HCT116 (cell line): ENCODE measurements around the gene MAML3. TPM values are rescaled to one million over a fixed set of nuclear protein-coding genes. Genes with fewer than 3 reads are reported as not detected.

Experiments
- ATAC-seq: fragments of 200-7000 bp; cut with Tn5 transposase; 2 replicates; pipeline ENCODE4 v1.9.1; 2020; ENCODE audit warnings: mild to moderate bottlenecking, moderate library complexity
- BruUV-seq: library from RNA; stranded (reverse); fragments of 400-500 nt; replicated peaks from 2 replicates; lab custom pipeline; 2021; lab: Mats Ljungman, UMichigan
- CTCF ChIA-PET: fragments of 300-600 bp; sonication (Branson Sonifier 250); formaldehyde crosslinking; loops from one replicate; lab custom pipeline; 2021; ENCODE audit warnings: antibody characterized with exemption; lab: Charles Lee
- POLR2A ChIA-PET: fragments of 300-600, 350-600 bp; sonication (Branson Sonifier 250); formaldehyde crosslinking; loops from one replicate; lab custom pipeline; 2021; ENCODE audit warnings: antibody characterized with exemption; lab: Charles Lee
- RAD21 ChIA-PET, 2 experiments: fragments of 300-600 bp; sonication (Branson Sonifier 250); formaldehyde crosslinking; loops; one replicate each; lab custom pipeline; 2023; ENCODE audit warnings: low total read pairs in 2 of 2; ENCODE audit not compliant: uncharacterized antibody in 2 of 2, unreplicated experiment in 2 of 2, low non-redundant PET in 1 of 2; lab: Charles Lee
- DNase-seq: peaks from one replicate; pipeline ENCODE4 v3.0.0-alpha.2; 2010; ENCODE audit warnings: low read depth, low spot score
- H2AFZ ChIP-seq: fragments of 200-600 bp; shearing (Covaris generic), sonication (generic); 2 replicates; pipeline ENCODE4 v1.6.1; 2017; ENCODE audit warnings: low read depth, mixed run types, mixed read lengths, antibody characterized with exemption, low read length; ENCODE audit not compliant: poor library complexity, severe bottlenecking
- H3K27ac ChIP-seq: 2 replicates; pipeline ENCODE4 v1.5.1; 2012; ENCODE audit warnings: low read depth, low read length
- H3K27me3 ChIP-seq: fragments of 200-600 bp; sonication (generic); 2 replicates; pipeline ENCODE4 v1.6.1; 2016; ENCODE audit warnings: mixed run types, low read length, mixed read lengths; ENCODE audit not compliant: insufficient read depth
- H3K36me3 ChIP-seq, 2 experiments: fragments of 200-500 bp in 1 of 2; fragments of 200-600 bp in 1 of 2; sonication (Bioruptor generic) in 1 of 2; sonication (generic) in 1 of 2; 2 replicates each; pipeline versions ENCODE4 v1.5.1 to v1.6.1; 2014 to 2016; ENCODE audit warnings: low read length in 2 of 2, inconsistent platforms in 1 of 2, mixed read lengths in 1 of 2, mixed run types in 1 of 2; ENCODE audit not compliant: insufficient read depth in 2 of 2, control insufficient read depth in 1 of 2
- H3K4me1 ChIP-seq, 2 experiments: fragments of 200-600 bp in 1 of 2; sonication (generic) in 1 of 2; 2 replicates each; pipeline versions ENCODE4 v1.5.1 to v1.6.1; 2012 to 2017; ENCODE audit warnings: low read length in 2 of 2, inconsistent platforms in 1 of 2, mild to moderate bottlenecking in 1 of 2, mixed read lengths in 1 of 2, mixed run types in 1 of 2, moderate library complexity in 1 of 2; ENCODE audit not compliant: insufficient read depth in 2 of 2, control insufficient read depth in 1 of 2
- H3K4me2 ChIP-seq: fragments of 200-600 bp; sonication (generic); 2 replicates; pipeline ENCODE4 v1.6.1; 2017; ENCODE audit warnings: mixed run types, low read length, mixed read lengths
- H3K4me3 ChIP-seq, 2 experiments: fragments of 200-600 bp in 1 of 2; sonication (generic) in 1 of 2; replicated peaks in 1 of 2; 2 replicates each; pipeline ENCODE4 v1.5.1; 2011 to 2016; ENCODE audit warnings: low read length in 2 of 2, control low read depth in 1 of 2, low read depth in 1 of 2, mild to moderate bottlenecking in 1 of 2, mixed read lengths in 1 of 2, mixed run types in 1 of 2
- H3K79me2 ChIP-seq: fragments of 200-600 bp; sonication (generic); 2 replicates; pipeline ENCODE4 v1.6.1; 2017; ENCODE audit warnings: mild to moderate bottlenecking, mixed run types, low read length, moderate library complexity, mixed read lengths; ENCODE audit not compliant: insufficient read depth
- H3K9ac ChIP-seq: fragments of 200-600 bp; sonication (generic); 2 replicates; pipeline ENCODE4 v1.6.1; 2016; ENCODE audit warnings: low read length, mixed read lengths
- H3K9me2 ChIP-seq: fragments of 200-600 bp; sonication (generic), shearing (Covaris generic); 2 replicates; pipeline ENCODE4 v1.6.1; 2017; ENCODE audit warnings: mixed run types, mild to moderate bottlenecking, moderate library complexity; ENCODE audit not compliant: insufficient read depth
- H3K9me3 ChIP-seq, 2 experiments: fragments of 200-500 bp in 1 of 2; fragments of 200-600 bp in 1 of 2; sonication (Bioruptor generic) in 1 of 2; sonication (generic) in 1 of 2; 2 replicates each; pipeline ENCODE4 v1.6.1; 2014 to 2017; ENCODE audit warnings: low read length in 2 of 2, mixed read lengths in 2 of 2, inconsistent platforms in 1 of 2, low read depth in 1 of 2, mild to moderate bottlenecking in 1 of 2, mixed run types in 1 of 2, moderate library complexity in 1 of 2; ENCODE audit not compliant: control insufficient read depth in 1 of 2, insufficient read depth in 1 of 2
- H4K20me1 ChIP-seq: fragments of 200-600 bp; sonication (generic), shearing (Covaris generic); 2 replicates; pipeline ENCODE4 v1.6.1; 2017; ENCODE audit warnings: mixed run types, mild to moderate bottlenecking, moderate library complexity; ENCODE audit not compliant: insufficient read depth
- CEBPB ChIP-seq: IDR thresholded peaks from 2 replicates; pipeline ENCODE4 v1.6.1; 2012; ENCODE audit warnings: low read depth
- EZH2phosphoT487 ChIP-seq: fragments of 200-600 bp; IDR thresholded peaks from 2 replicates; pipeline ENCODE4 v1.6.1; 2018; ENCODE audit warnings: antibody characterized with exemption, borderline replicate concordance
- JUND ChIP-seq: IDR thresholded peaks from 2 replicates; pipeline ENCODE4 v1.6.1; 2012
- POLR2A ChIP-seq: IDR thresholded peaks from 2 replicates; pipeline ENCODE4 v1.7.0; 2011; ENCODE audit warnings: borderline replicate concordance; ENCODE audit not compliant: insufficient read depth, insufficient read length; ENCODE audit errors: extremely low read depth
- SP1 ChIP-seq: IDR thresholded peaks from 2 replicates; pipeline ENCODE4 v1.6.1; 2012; ENCODE audit warnings: low read depth
- ZFX ChIP-seq: fragments of 450-650 bp; IDR thresholded peaks from 2 replicates; pipeline ENCODE4 v1.6.1; 2017
- ZNF274 ChIP-seq: fragments of 200-500 bp; sonication (Bioruptor generic); IDR thresholded peaks from 2 replicates; pipeline ENCODE4 v1.6.1; 2014; ENCODE audit warnings: mild to moderate bottlenecking, low read depth, low read length, inconsistent platforms
- intact Hi-C: fragments of 100-400 bp; cut with micrococcal nuclease; formaldehyde crosslinking; loops from 2 replicates; pipeline ENCODE4 v1.10.0; 2022
- total RNA-seq: library from RNA; stranded (reverse); gene quantifications from one replicate; pipeline ENCODE4 v1.2.1, GENCODE V29; 2021; ENCODE audit not compliant: unreplicated experiment
- TF ChIP-seq, protein P1 (sequence below), 3 experiments: fragments of 200-600 bp in 1 of 3; sonication (generic) in 1 of 3; IDR thresholded peaks in 2 of 3; conservative IDR thresholded peaks in 1 of 3; 2 replicates each; pipeline ENCODE4 v1.5.1; 2012 to 2017; ENCODE audit warnings: low read depth in 2 of 3, low read length in 2 of 3, antibody characterized with exemption in 1 of 3, borderline replicate concordance in 1 of 3, control low read depth in 1 of 3, mild to moderate bottlenecking in 1 of 3, mixed read lengths in 1 of 3, mixed run types in 1 of 3, moderate library complexity in 1 of 3; ENCODE audit not compliant: insufficient read depth in 1 of 3
- TF ChIP-seq, protein P2 (sequence below): IDR thresholded peaks from 2 replicates; pipeline ENCODE4 v1.6.1; 2012; ENCODE audit warnings: low read depth

Gene MAML3
- total RNA-seq, 1 experiment from 2014 or later = 3.1 TPM

DNA sequence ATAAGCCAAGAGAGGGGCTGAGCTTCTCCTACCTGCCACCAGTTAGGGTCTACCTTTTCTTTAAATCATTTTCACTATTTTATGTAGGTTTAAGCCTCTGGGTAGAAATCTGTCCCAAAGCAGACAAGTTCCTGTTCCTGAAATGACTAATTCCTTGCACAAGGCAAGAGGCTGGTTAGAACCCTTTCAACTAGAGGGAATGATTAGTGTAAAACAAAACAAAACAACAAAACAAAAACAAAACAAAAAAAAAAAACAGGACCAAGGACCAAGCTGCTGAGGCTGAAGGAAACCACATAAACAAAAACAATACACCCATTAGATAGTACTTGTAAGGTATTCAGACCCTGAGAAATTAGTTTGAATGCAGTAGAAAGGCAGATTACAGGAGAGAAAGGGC lies 62.7 kb downstream of the MAML3 start:
- no peaks in the 10 kb centered on the region for H4K20me1 ChIP-seq
- DNase-seq (no peak), ATAC-seq (no peak)
- ChIA-PET RAD21 (no interaction called here), CTCF (no interaction called here), POLR2A (no interaction called here)
- H3K9ac ChIP-seq = no peak overlapping the region
- no peaks in the 10 kb centered on the region for H3K9me2 ChIP-seq
- intact Hi-C loops = no loop called here
- H3K27me3 ChIP-seq = no peaks in the 10 kb centered on the region
- H3K9me3 ChIP-seq = no peaks in the 10 kb centered on the region
- BruUV-seq = no TSS peak
- no peak overlapping the region for H3K4me3 ChIP-seq
- no peaks in the 10 kb centered on the region for H3K36me3 ChIP-seq
- H3K27ac ChIP-seq = no peak overlapping the region
- H2AFZ ChIP-seq = no peak overlapping the region
- H3K4me2 ChIP-seq = no peak overlapping the region
- H3K79me2 ChIP-seq = no peaks in the 10 kb centered on the region
- TF ChIP-seq POLR2A (no peak), ZNF274 (no peak), CEBPB (no peak), JUND (no peak), EZH2phosphoT487 (no peak), ZFX (no peak), SP1 (no peak)
- TF ChIP-seq, protein P1, sequence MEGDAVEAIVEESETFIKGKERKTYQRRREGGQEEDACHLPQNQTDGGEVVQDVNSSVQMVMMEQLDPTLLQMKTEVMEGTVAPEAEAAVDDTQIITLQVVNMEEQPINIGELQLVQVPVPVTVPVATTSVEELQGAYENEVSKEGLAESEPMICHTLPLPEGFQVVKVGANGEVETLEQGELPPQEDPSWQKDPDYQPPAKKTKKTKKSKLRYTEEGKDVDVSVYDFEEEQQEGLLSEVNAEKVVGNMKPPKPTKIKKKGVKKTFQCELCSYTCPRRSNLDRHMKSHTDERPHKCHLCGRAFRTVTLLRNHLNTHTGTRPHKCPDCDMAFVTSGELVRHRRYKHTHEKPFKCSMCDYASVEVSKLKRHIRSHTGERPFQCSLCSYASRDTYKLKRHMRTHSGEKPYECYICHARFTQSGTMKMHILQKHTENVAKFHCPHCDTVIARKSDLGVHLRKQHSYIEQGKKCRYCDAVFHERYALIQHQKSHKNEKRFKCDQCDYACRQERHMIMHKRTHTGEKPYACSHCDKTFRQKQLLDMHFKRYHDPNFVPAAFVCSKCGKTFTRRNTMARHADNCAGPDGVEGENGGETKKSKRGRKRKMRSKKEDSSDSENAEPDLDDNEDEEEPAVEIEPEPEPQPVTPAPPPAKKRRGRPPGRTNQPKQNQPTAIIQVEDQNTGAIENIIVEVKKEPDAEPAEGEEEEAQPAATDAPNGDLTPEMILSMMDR (IDR thresholded peaks at IDR 0.05 in 2 of 3, conservative IDR thresholded peaks at IDR 0.05 in 1 of 3; ENCODE audit: borderline replicate concordance in 1 of 3, insufficient read depth in 1 of 3, low read depth in 2 of 3, low read length in 2 of 3) = no peak
- TF ChIP-seq, protein P2, sequence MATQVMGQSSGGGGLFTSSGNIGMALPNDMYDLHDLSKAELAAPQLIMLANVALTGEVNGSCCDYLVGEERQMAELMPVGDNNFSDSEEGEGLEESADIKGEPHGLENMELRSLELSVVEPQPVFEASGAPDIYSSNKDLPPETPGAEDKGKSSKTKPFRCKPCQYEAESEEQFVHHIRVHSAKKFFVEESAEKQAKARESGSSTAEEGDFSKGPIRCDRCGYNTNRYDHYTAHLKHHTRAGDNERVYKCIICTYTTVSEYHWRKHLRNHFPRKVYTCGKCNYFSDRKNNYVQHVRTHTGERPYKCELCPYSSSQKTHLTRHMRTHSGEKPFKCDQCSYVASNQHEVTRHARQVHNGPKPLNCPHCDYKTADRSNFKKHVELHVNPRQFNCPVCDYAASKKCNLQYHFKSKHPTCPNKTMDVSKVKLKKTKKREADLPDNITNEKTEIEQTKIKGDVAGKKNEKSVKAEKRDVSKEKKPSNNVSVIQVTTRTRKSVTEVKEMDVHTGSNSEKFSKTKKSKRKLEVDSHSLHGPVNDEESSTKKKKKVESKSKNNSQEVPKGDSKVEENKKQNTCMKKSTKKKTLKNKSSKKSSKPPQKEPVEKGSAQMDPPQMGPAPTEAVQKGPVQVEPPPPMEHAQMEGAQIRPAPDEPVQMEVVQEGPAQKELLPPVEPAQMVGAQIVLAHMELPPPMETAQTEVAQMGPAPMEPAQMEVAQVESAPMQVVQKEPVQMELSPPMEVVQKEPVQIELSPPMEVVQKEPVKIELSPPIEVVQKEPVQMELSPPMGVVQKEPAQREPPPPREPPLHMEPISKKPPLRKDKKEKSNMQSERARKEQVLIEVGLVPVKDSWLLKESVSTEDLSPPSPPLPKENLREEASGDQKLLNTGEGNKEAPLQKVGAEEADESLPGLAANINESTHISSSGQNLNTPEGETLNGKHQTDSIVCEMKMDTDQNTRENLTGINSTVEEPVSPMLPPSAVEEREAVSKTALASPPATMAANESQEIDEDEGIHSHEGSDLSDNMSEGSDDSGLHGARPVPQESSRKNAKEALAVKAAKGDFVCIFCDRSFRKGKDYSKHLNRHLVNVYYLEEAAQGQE = no peak
- peaks cover 23 to 46% of the 10 kb centered on the region in 2 experiments for H3K4me1 ChIP-seq
